DMS 273 treated with DMSO at 0.1 percent for 48 hours (cell line): Measurements from ENCODE around the gene DNAJC12.
"Not testable (repeated sequence)": the region's sequence is repeated elsewhere in the genome, so short reads cannot be mapped to it uniquely, and the experiment has no call there.

Experiments
- DNase-seq: peaks from one replicate; lab custom pipeline; 2025; lab: John Stamatoyannopoulos, UW

DNAJC12 gene

DNA sequence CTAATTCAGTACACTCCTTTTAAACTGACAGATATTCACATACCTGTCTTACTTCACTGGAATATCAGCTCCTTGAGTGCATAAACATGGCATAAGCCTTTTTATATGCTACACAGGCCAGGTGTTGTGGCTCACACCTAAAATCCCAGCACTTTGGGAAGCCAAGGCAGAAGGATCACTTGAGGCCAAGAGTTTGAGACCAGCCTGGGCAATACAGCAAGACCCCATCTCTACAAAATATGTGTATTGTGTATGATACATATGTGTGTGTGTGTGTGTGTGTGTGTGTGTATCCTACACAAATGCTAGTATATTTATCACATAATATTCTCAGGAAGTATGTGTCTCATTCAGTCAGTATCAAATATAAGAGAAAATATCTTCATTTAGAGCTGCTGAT is 45.3 kb downstream of the DNAJC12 start:
- no peak for DNase-seq

DNA sequence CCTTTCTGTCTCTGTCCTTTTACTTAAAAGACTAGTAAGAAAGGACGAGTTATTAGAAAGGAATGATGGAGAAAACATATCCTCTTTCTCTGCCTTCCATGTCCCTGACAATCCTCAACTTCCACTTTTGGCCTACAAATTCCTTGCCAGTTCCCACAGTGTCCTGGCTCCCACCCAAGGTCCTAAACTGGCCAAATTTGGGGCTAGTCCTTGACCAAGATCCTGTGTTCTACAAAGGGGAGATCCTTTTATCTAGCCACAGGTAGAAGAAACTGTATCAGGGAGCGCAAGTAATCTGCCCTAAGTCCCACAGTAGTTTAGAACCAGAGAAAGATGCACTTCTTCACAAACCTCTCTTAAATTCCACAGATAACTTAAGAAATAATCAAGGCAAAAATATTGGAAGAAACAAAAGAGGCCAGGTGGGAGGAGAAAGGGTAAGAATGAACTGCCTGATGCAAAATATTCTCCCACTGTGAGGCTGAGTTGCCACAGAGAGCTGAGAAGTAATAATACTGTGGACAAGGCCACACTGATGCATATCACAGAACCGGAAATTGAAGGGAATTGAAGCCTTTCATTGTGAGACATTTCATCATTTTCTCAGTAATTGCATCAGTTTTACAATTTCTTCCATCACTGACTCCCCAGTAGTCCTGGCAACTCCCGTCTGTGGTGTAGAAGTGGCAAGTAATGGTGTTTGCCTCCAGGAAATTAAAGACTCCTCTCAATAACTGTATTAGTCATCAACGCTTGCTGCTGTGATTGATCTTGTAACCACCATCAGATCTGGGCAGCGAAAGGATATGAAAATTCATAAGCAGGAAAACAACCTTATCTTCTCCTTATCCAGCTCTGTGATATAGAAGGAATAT is 47.2 kb downstream of the DNAJC12 start:
- no peak for DNase-seq

DNA sequence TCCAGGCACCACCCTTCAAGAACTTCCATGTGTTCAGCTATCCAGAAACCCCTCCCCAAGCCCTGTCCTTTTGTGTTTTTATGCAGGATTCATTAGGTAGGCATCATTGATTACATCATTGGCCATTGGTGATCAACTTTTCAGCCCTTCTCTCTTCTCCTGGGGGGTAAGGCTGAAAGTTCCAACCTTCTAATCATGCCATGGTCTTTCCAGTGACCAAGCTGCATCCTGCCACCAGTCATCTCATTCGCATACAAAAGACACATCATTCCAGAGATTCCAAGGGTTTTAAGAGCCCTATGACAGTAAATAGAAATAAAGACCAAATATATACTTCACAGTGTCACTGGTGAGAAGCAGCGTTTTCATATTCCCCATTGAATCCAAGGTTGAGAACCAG is 48.2 kb downstream of the DNAJC12 start:
- DNase-seq = no peak

DNA sequence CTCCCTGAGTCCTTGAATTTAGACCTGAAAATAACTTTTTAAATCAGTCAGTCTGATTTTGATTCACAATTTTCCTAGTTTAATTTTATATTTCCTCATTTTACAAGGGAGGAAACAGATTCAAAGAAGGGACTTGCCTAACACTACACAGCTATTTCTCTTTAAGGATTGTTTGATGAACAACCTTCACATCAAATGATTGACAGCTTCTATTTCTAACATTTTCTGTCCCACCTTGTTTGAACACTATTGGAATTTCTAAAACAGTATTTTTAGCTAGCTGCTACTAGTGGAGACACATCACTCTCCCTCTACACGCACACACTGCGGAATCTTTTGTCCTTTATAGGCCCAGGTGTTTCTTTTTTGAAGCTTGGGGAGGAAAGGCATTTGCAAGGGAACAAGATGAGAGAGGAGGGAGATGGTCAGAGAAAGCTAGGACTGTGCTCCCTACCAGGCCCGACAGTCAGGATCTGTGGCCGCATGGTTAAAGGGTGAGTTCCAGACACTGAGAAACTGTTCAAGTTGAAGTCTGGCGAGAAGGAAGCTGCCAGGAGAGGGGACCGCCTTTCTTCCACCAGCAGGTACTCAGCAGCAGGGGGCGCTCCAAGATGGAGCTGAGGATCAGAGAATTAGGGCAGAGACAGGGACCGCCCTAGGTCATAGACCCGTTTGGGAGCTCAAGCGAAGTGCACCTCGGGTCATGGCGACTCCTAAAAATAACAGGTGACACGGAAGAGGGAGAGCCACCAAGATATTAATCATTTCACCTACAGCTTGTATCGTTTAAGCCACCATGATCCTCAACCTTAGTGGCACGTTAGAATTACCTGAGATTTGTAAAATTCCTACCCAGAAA is 49.7 kb downstream of the DNAJC12 start:
- DNase-seq = no peak

DNA sequence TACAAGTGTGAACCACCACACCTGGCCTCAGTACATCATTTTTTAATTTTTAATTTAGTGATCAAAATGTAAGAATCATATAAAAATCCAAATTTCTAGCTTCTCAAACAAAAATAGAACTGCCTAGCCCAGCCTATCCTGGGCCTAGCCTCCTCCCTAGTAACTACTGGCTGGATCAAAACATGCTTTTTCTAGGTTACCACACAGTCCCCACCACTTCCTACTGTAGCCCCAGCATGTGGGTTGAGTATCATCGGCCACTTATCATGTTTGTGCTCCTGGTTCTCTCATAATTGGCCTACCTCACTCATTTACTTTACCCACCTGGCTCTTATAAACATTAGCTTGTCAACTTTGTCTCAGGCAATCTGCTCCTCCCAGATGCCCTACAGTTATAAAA is 52.9 kb downstream of the DNAJC12 start:
- DNase-seq = no peak

DNA sequence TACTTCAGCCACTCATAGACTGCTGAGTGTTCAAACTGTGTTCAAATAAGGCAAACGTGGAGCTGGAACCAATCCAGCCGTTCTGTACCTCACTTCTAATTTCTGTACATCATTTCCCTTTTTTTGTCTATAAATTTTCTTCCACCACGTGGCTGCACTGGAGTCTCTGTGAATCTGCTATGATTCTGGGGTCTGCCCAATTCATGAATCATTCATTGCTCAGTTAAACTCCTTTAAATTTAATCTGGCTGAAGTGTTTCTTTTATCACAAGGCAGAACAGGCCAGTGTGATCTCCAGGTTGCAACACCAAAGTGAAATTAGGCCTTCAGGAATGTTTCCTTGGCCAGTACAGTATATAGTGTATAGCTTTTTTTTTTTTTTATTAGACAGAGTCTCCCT is 53.5 kb downstream of the DNAJC12 start:
- no peak for DNase-seq

DNA sequence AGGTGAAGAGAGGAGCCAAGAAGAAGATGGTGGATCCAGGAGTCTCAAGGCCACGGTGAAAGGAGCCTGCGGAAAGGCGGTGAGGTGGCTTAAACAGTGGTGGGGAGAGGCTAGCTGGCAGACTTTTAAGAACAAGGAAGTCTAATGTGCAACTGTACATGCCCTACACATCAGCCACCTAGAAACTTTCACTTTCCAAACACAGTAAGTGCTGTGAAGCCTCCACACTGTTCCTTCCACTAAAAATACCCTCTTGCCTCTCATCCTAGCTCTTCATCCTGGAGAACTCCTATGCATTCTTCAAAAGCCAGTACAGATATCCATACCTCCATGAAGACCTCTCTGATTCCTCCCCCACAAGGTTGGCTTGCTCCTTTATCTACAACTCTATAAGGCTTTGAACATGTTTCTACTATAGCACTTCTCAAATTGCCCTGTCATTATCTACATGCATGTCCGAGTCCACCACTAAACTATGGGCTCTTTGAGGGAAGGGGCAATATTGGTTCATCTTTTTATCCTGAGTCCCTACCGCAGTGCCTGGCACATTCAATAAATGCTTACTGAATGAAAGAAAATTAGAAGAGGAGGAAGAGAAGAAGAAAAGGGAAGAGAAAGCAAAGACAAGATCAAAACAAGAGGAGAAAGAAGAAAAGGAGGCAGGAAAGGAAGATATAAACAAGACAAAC is 54.2 kb downstream of the DNAJC12 start:
- DNase-seq = no peak

DNA sequence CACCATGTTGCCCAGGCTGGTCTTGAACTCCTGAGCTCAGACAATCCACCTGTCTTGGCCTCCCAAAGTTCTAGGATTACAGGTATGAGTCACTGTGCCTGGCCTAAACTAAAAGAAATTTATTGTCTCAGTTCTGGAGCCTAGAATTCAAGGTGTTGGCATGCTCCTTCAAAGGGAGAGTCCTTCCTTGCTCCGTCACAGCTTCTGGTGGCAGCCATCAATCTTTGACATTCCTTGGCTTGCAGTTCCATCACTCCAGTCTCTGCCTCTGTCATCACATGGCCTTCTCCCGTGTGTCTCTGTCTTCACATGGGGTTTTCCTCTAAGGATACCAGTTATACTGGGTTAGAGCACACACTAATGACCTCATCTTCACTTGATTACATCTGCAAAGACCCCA is 55.5 kb downstream of the DNAJC12 start:
- DNase-seq = no peak

DNA sequence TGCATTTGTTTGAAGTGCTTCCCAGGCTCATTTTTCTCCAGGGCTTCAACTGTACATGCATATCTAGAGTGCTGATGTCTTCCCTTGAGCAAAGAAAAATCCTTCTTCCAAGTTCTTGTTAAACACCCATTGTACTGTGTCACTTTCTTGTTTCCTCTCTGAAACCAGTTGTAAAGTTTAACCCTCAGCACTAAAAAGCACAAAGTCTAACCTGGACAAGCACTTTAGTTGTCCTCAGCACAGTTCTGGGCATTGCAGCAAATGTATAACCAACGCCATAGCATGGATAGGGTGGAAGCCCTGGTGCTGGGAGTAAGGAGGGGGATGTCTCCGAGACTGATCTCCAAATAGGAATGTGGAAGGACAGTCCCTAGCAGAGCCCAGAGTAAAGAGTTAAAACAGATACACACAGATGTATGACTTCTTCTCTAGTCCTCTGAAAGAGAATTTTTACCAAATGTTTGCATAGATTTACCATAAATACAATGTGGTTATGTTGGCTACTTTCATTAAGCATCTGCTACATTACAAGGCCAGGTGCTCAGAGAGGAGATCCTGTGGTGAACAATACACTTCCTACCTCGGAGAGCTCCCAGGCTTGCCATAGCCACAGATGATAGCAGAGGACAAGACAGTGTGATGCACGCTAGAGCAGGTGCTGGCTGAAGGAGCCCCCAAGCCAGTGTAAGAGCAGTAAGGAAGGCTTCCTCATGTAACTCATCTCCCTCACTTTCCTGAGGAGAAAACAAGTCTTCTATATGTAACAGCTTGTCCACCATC is 57.0 kb downstream of the DNAJC12 start:
- no peak for DNase-seq

DNA sequence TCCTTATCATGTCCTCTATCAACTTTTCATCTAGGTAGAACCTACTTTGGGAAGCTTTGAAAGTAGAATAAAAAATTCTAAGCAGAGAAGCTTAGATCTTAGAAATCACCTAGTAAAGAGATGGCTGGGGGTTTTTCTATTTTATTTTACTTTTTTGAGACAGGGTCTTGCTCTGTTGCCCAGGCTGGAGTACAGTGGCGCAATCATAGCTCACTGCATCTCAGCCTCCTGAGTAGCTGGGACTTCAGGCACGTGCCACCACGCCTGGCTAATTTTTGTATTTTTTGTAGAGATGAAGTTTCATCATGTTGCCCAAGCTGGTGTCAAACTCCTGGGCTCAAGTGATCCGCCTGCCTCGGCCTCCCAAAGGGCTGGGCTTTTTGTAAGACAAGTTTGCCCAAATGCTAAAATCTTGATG is 57.8 kb downstream of the DNAJC12 start:
- not testable (repeated sequence) for DNase-seq

DNA sequence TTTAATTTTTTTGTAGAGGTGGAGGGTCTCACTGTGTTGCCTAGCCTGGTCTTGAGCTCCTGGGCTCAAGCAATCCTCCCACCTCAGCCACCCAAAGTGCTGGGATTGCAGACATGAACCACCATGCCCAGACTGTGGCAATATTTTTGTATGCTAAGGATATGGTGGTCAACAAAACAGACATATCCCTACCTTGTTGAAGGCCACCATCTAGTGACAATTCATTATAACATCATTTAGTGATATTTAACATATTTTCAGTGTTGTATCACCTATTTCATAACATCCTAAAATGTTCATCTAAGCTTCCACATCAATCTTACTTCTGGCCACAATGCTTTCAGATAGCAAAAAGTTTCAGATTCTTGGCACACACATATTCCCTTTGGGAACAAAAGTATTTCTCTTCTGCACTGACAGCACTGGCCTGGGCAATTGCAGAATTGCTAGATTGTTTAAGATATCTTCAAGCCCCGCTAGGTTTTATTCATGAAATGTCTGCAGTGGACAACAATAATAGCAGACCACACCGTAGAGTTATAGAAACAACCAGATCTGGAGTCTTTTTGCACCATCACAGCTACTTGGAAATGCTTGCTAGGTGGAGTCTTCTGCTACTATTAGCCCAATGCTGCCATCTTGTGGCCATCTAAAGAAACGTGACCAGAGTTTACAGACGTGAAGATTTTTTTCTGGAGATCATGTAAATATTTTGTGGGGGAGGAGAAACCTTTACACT is 58.4 kb downstream of the DNAJC12 start:
- peak; percentile 35 for DNase-seq

DNA sequence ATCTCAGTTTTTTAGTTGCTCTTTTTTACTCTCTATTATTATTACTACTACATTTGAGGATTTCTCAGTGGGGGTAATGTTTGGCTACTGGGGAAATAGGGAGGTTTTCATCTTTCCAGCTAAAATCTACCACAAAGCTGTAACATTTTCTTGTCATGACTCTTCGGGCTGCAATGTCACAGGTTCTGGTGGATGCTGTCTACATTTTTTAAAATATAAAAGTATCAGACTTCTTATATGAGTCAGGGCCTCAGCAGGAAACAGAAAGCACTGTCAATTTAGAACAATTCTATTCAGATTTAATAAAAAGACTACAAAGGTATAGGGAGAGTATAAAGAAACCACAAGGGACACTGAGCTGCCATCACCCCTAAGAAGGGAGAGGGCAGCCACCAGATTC is 61.6 kb downstream of the DNAJC12 start:
- DNase-seq = no peak

DNA sequence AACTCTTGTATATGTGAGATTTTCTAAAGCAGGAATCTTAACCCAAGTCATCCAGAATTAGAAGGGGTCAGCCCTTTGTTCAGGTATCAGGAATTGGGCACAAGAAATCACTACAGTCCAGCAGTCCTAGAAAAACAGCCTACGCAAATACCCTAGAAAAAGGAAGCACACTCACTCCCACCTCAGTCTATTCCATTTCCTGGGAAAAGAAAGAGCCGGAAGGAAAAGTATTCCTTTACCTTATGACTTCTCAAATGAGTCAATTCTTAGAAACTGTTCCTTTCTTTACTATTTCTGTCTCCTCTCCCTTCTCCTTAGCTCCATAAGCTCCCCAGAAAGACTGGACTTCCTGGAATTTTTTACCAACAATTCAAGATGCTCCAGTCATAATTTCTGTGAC is 62.7 kb downstream of the DNAJC12 start:
- DNase-seq = no peak

DNA sequence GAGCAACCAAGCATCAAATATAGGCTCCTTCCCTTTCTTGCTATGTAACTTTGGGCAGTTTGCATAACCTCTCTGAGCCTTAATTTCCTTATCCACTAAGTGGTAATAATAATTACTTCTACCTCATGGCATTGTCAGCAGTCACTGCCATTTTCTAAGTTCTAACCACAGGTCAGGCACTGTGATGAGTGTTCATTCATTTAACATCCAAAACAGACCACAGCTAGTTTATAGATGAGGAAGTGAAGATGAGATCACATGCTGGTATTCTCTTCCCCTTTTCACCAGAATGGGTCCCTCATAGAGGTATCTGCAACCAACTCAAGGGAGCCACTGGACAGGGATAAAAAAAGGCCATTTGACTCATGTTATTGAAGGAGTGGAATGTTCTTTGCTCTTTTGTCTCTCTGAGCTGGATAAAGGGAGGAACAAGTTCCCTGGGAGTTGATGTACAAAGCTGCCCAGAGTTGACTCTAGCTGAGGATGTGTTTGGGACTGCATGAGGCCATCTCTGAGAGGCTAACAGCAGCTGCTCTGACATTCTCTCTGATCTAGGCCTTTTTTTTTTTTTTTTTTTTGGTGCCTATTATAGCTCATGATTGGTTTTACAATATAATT is 65.0 kb downstream of the DNAJC12 start:
- no peak for DNase-seq

DNA sequence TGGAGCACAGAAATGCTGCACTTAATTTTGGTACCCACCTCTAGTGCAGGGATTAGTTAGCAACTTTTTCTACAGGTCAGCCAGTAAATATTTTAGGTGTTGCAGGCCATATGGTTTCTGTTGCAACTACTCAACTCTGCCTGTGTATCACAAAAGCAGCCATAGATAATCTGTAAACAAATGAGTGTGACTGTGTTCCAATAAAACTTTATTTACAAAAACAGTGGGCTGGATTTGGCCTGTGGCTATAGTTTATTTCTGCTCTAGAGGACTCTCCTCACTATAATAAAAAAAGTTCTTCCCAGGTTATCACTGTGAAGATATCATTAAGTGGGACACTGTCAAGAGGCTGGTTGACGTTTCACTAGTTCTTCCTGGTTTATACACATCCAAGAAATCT is 65.8 kb downstream of the DNAJC12 start:
- no peak for DNase-seq

DNA sequence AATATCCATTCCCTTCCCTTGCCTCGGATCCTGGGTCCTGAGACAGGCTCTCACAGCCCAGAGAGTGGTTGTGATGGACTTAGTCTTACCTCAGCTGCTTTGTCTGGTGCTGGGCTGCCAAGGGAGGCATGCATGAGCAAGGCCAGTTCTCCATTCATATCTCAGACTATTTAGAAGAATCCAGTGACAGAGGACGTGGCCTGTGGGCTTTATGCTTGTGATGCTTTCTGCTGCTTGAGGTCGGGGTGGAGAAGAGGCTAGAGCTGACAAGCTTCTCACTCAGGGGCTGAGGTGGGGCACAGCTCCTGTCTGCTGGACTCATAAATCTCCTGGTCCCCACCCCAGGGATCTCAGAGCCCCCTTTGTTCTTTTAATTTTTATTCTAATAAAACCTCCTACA is 66.8 kb downstream of the DNAJC12 start:
- no peak for DNase-seq

DNA sequence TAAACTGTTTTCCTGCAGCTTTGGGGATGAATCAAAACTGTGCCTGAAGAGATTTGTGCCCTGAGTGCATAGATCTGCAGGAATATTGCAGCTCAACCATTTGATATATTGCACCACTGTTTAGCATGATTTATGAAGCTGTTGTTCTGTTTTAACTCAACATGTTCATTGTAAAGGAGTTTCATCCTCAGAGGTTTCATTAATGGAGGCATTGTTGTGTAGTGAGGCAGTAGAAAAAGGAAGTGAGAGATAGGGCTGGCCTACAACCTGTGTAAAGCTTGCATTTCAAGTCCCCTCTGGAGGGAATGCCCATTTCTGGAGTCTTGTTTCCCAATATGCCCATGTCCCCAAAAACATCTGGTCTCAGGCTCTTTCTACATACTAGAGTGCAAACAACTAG is 67.5 kb downstream of the DNAJC12 start:
- no peak for DNase-seq

DNA sequence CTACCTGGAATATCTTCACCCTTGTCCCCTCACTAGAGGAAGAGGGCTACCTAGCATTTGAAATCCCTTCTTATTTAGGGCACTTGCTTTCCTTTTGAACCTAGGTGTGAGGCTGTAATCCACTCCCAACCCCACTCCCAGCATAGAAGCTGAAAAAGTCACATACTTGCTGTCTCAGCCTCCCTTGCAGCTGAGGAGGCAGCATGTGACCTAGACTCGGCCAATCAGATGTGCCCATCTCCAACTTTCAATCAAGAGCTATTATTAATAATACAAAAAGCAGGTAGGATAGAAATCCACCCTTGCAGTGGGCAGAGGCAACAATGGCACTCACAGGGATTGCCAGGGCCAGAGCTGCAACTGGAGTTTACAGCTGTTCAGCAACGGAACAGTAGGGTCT is 70.7 kb downstream of the DNAJC12 start:
- no peak for DNase-seq

DNA sequence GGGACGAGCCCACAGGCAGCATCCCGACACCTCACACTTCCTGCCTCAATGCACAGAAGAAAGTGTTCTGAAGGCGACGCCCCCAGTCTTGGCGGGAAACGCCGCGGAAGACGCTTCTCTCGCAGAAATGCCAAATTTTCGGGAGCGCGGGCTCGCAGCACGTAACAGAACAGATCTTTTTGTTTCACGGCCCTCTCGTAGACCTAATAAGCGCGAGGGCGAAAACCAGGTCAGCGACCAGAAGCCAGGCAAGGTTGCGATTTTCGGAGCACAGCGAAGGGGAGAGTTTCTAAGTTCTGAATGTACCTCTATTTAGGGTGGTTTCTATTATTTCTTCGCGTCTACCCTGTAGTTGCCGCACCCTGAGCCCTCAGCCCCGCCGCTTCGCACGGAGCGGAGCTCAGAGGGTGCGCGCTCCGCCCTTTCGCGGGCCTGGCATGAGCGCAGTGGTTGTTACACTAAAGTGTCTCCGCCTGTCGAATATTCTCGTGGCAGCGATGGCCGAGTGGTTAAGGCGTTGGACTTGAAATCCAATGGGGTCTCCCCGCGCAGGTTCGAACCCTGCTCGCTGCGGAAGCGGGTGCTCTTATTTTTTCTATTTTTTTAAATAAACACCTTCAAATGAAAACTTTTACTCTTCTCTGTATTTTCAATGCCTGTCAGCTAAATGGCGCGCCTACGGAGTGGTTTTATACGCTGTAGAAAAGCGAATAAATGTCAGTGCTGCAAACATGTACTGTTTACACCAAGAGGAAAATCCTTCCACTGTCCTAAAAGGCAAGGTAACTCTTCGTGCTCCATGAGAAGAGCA is 73.8 kb downstream of the DNAJC12 start:
- peak; percentile 75 for DNase-seq

DNA sequence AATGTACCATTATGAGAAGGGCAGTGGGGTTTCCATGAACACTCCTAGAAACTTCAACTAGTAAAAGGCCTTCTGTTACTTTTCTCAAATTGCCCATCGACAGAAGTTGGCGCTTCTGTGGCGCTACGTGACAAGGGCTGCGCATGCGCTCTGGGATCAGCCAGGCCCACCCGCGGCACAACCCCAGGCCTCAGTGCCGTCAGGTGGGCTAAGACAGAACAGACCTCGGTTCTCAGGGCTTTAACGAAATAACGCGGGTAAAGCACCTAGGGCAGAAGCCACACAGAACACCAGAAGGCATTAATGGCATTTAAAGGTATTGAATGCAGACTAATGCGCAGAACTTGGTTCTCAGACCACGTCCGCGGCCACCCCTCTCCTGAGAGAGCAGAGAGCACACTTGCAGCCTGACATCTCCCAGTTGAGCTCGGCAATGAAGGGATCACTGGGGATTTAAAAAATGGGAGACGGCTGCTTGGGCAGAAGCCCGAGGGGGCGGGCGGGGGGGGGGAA is 74.4 kb downstream of the DNAJC12 start:
- no peak for DNase-seq
